HepG2 (cell line): Measurements from ENCODE around the gene SYNGR4. TPM values are rescaled to one million over a fixed set of nuclear protein-coding genes. Genes with fewer than 3 reads are reported as not detected.

Source experiments
- HOXA9 ChIP-seq: sonication (generic); formaldehyde crosslinking; IDR thresholded peaks from 2 replicates; pipeline ENCODE4 v1.8.1; 2022; ENCODE audit warnings: missing genetic modification reagents, mild to moderate bottlenecking, moderate library complexity, borderline replicate concordance
- KDM2A ChIP-seq: sonication (generic); formaldehyde crosslinking; IDR thresholded peaks from 2 replicates; pipeline ENCODE4 v1.4.0; 2020; ENCODE audit warnings: low read depth, missing genetic modification reagents, borderline replicate concordance
- RAD51 ChIP-seq: fragments of 450-650 bp; IDR thresholded peaks from 2 replicates; pipeline ENCODE4 v1.6.1; 2016; ENCODE audit warnings: borderline replicate concordance
- RBAK ChIP-seq: sonication (generic); formaldehyde crosslinking; IDR thresholded peaks from 2 replicates; pipeline ENCODE4 v1.5.1; 2020; ENCODE audit warnings: mild to moderate bottlenecking, missing genetic modification reagents
- SNAI1 ChIP-seq: sonication (generic); formaldehyde crosslinking; IDR thresholded peaks from 2 replicates; pipeline ENCODE4 v1.5.0; 2020; ENCODE audit warnings: mild to moderate bottlenecking, missing genetic modification reagents, borderline replicate concordance
- TBX2 ChIP-seq: sonication (generic); formaldehyde crosslinking; IDR thresholded peaks from 2 replicates; pipeline ENCODE4 v1.5.0; 2020; ENCODE audit warnings: missing genetic modification reagents, mild to moderate bottlenecking, borderline replicate concordance
- TGIF2 ChIP-seq: IDR thresholded peaks from 2 replicates; pipeline ENCODE4 v1.6.1; 2016; ENCODE audit warnings: control low read depth, missing compliant biosample characterization
- ZBTB1 ChIP-seq: sonication (generic); formaldehyde crosslinking; IDR thresholded peaks from 2 replicates; pipeline ENCODE4 v1.4.0; 2020; ENCODE audit warnings: missing genetic modification reagents, borderline replicate concordance
- ZNF296 ChIP-seq: sonication (generic); formaldehyde crosslinking; conservative IDR thresholded peaks from 2 replicates; pipeline ENCODE4 v1.5.0; 2020; ENCODE audit warnings: mild to moderate bottlenecking, missing genetic modification reagents
- ZNF619 ChIP-seq: sonication (generic); formaldehyde crosslinking; IDR thresholded peaks from 2 replicates; pipeline ENCODE4 v1.4.0; 2020; ENCODE audit warnings: mild to moderate bottlenecking, missing genetic modification reagents
- ZNF724P ChIP-seq: sonication (generic); formaldehyde crosslinking; IDR thresholded peaks from 2 replicates; pipeline ENCODE4 v1.8.0; 2022; ENCODE audit warnings: missing genetic modification reagents, borderline replicate concordance
- polyA plus RNA-seq, 8 experiments: library from polyadenylated mRNA; depleted of rRNA in 3 of 8; stranded (reverse) in 7 of 8; unstranded in 1 of 8; fragments of >200 nt; fragmentation: Illumina TruSeq in 4 of 8; extraction: Trizol in 4 of 8; gene quantifications; 2 replicates each; pipeline versions ENCODE4 v1.2.1 to v1.2.3, GENCODE V29; 2011 to 2016; ENCODE audit warnings: low read depth in 4 of 8, missing spikeins in 1 of 8, mixed read lengths in 1 of 8; ENCODE audit not compliant: insufficient read depth in 1 of 8
- total RNA-seq, 5 experiments: library from RNA; depleted of rRNA; stranded (reverse); fragments of >200 nt; fragmentation: Illumina TruSeq; extraction: Trizol; gene quantifications; 2 replicates each; pipeline ENCODE4 v1.2.3, GENCODE V29; 2016; ENCODE audit warnings: low read depth in 1 of 5
- TF ChIP-seq, protein P1 (sequence below): sonication (generic); formaldehyde crosslinking; IDR thresholded peaks from 2 replicates; pipeline ENCODE4 v1.4.0; 2020; ENCODE audit warnings: missing genetic modification reagents
- TF ChIP-seq, protein P2 (sequence below): sonication (generic); formaldehyde crosslinking; IDR thresholded peaks from 2 replicates; pipeline ENCODE4 v1.4.0; 2020; ENCODE audit warnings: missing genetic modification reagents
- TF ChIP-seq, protein P3 (sequence below): IDR thresholded peaks from 2 replicates; pipeline ENCODE4 v1.6.1; 2016; ENCODE audit warnings: low read depth, control low read depth
- TF ChIP-seq, protein P4 (sequence below): sonication (generic); formaldehyde crosslinking; conservative IDR thresholded peaks from 2 replicates; pipeline ENCODE4 v1.4.0; 2020; ENCODE audit warnings: missing genetic modification reagents
- TF ChIP-seq, protein P5 (sequence below): sonication (generic); formaldehyde crosslinking; conservative IDR thresholded peaks from 2 replicates; pipeline ENCODE4 v1.8.0; 2022; ENCODE audit warnings: missing genetic modification reagents

The SYNGR4 gene
- total and polyA plus RNA-seq, 2 of the 13 experiments (the other 11 are each of a cell fraction or from before 2014, with no cell fraction given), result not detected

DNA sequence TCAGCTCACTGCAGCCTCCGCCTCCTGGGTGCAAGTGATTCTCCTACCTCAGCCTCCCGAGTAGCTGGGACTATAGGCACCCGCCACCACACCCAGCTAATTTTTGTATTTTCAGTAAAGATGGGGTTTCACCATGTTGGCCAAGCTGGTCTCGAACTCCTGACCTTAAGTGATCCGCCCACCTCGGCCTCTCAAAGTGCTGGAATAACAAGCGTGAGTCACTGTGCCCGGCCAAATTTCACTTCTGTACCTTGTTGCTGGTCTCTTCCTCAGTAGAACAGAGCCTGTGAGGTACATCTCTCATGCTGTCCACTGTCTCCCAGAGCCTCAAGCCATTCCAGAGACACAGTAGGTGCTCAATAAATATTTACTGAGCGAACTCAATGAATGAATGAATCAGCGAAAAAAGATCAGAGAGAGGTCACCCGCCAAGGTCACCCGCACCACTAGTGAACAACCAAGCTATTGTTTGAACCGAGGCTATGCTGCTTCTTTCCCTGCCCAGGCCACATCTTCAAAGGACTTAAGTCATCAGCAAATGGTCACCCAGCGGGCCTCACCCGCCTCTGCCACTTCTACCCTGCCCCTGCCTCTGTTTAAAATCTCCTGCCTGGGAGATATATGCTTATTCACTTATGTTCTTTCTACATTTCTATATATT lies 9.7 kb upstream of the SYNGR4 start (continued):
- TF ChIP-seq ZNF296 (CRISPR knock-in tag) (no peak), HOXA9 (CRISPR knock-in tag) (no peak), ZNF724P (CRISPR knock-in tag) (no peak), TBX2 (peak; percentile 90), RAD51 (no peak), KDM2A (CRISPR knock-in tag) (no peak), ZNF619 (CRISPR knock-in tag) (no peak), RBAK (CRISPR knock-in tag) (no peak; the same call in 1 of the 2 replicates), SNAI1 (CRISPR knock-in tag) (no peak), TGIF2 (CRISPR knock-in tag) (peak; percentile 79), ZBTB1 (CRISPR knock-in tag) (no peak)
- TF ChIP-seq, protein P1, sequence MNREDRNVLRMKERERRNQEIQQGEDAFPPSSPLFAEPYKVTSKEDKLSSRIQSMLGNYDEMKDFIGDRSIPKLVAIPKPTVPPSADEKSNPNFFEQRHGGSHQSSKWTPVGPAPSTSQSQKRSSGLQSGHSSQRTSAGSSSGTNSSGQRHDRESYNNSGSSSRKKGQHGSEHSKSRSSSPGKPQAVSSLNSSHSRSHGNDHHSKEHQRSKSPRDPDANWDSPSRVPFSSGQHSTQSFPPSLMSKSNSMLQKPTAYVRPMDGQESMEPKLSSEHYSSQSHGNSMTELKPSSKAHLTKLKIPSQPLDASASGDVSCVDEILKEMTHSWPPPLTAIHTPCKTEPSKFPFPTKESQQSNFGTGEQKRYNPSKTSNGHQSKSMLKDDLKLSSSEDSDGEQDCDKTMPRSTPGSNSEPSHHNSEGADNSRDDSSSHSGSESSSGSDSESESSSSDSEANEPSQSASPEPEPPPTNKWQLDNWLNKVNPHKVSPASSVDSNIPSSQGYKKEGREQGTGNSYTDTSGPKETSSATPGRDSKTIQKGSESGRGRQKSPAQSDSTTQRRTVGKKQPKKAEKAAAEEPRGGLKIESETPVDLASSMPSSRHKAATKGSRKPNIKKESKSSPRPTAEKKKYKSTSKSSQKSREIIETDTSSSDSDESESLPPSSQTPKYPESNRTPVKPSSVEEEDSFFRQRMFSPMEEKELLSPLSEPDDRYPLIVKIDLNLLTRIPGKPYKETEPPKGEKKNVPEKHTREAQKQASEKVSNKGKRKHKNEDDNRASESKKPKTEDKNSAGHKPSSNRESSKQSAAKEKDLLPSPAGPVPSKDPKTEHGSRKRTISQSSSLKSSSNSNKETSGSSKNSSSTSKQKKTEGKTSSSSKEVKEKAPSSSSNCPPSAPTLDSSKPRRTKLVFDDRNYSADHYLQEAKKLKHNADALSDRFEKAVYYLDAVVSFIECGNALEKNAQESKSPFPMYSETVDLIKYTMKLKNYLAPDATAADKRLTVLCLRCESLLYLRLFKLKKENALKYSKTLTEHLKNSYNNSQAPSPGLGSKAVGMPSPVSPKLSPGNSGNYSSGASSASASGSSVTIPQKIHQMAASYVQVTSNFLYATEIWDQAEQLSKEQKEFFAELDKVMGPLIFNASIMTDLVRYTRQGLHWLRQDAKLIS (CRISPR knock-in tag), result peak; percentile 64; the same call in 1 of the 2 replicates
- TF ChIP-seq, protein P2, sequence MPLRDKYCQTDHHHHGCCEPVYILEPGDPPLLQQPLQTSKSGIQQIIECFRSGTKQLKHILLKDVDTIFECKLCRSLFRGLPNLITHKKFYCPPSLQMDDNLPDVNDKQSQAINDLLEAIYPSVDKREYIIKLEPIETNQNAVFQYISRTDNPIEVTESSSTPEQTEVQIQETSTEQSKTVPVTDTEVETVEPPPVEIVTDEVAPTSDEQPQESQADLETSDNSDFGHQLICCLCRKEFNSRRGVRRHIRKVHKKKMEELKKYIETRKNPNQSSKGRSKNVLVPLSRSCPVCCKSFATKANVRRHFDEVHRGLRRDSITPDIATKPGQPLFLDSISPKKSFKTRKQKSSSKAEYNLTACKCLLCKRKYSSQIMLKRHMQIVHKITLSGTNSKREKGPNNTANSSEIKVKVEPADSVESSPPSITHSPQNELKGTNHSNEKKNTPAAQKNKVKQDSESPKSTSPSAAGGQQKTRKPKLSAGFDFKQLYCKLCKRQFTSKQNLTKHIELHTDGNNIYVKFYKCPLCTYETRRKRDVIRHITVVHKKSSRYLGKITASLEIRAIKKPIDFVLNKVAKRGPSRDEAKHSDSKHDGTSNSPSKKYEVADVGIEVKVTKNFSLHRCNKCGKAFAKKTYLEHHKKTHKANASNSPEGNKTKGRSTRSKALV (CRISPR knock-in tag), result no peak
- TF ChIP-seq, protein P3, sequence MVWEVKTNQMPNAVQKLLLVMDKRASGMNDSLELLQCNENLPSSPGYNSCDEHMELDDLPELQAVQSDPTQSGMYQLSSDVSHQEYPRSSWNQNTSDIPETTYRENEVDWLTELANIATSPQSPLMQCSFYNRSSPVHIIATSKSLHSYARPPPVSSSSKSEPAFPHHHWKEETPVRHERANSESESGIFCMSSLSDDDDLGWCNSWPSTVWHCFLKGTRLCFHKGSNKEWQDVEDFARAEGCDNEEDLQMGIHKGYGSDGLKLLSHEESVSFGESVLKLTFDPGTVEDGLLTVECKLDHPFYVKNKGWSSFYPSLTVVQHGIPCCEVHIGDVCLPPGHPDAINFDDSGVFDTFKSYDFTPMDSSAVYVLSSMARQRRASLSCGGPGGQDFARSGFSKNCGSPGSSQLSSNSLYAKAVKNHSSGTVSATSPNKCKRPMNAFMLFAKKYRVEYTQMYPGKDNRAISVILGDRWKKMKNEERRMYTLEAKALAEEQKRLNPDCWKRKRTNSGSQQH (CRISPR knock-in tag), result peak; percentile 73; the same call in 1 of the 2 replicates
- TF ChIP-seq, protein P4, sequence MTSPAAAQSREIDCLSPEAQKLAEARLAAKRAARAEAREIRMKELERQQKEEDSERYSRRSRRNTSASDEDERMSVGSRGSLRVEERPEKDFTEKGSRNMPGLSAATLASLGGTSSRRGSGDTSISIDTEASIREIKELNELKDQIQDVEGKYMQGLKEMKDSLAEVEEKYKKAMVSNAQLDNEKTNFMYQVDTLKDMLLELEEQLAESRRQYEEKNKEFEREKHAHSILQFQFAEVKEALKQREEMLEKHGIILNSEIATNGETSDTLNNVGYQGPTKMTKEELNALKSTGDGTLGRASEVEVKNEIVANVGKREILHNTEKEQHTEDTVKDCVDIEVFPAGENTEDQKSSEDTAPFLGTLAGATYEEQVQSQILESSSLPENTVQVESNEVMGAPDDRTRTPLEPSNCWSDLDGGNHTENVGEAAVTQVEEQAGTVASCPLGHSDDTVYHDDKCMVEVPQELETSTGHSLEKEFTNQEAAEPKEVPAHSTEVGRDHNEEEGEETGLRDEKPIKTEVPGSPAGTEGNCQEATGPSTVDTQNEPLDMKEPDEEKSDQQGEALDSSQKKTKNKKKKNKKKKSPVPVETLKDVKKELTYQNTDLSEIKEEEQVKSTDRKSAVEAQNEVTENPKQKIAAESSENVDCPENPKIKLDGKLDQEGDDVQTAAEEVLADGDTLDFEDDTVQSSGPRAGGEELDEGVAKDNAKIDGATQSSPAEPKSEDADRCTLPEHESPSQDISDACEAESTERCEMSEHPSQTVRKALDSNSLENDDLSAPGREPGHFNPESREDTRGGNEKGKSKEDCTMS, result no peak
- TF ChIP-seq, protein P5, sequence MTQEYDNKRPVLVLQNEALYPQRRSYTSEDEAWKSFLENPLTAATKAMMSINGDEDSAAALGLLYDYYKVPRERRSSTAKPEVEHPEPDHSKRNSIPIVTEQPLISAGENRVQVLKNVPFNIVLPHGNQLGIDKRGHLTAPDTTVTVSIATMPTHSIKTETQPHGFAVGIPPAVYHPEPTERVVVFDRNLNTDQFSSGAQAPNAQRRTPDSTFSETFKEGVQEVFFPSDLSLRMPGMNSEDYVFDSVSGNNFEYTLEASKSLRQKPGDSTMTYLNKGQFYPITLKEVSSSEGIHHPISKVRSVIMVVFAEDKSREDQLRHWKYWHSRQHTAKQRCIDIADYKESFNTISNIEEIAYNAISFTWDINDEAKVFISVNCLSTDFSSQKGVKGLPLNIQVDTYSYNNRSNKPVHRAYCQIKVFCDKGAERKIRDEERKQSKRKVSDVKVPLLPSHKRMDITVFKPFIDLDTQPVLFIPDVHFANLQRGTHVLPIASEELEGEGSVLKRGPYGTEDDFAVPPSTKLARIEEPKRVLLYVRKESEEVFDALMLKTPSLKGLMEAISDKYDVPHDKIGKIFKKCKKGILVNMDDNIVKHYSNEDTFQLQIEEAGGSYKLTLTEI (CRISPR knock-in tag), result no peak
